IMR-90 (cell line): ENCODE measurements around the gene ACTC1. TPM values are rescaled to one million over a fixed set of nuclear protein-coding genes. Genes with fewer than 3 reads are reported as not detected.

Source experiments
- ATAC-seq: fragments of 200-7000 bp; cut with Tn5 transposase; 2 replicates; pipeline ENCODE4 v1.9.1; 2020; ENCODE audit warnings: low read depth, mild to moderate bottlenecking, moderate library complexity
- BruUV-seq: library from RNA; stranded (reverse); fragments of 400-500 nt; replicated peaks from 2 replicates; lab custom pipeline; 2021; lab: Mats Ljungman, UMichigan
- CTCF ChIA-PET: fragments of 300-600 bp; formaldehyde crosslinking; extraction: SDS; loops from one replicate; lab custom pipeline; 2021; ENCODE audit warnings: antibody characterized with exemption; lab: Yijun Ruan, JAX
- POLR2A ChIA-PET: fragments of 300-600 bp; sonication (Branson Sonifier 250); formaldehyde crosslinking; loops from one replicate; lab custom pipeline; 2022; ENCODE audit warnings: antibody characterized with exemption; ENCODE audit not compliant: unreplicated experiment; lab: Charles Lee
- DNase-seq: peaks from one replicate; pipeline ENCODE4 v3.0.0; 2013
- H2AFZ ChIP-seq: replicated peaks from 2 replicates; pipeline ENCODE3; 2013; ENCODE audit warnings: low read length, mild to moderate bottlenecking; ENCODE audit not compliant: poor library complexity
- H2AK5ac ChIP-seq: 2 replicates; pipeline ENCODE4 v1.6.1; 2013; ENCODE audit warnings: low read depth, low read length, inconsistent platforms
- H2AK9ac ChIP-seq: replicated peaks from 2 replicates; pipeline ENCODE3; 2013; ENCODE audit warnings: mild to moderate bottlenecking, low read depth, low read length, moderate library complexity; ENCODE audit not compliant: poor library complexity
- H2BK120ac ChIP-seq: 2 replicates; pipeline ENCODE4 v1.6.1; 2013; ENCODE audit warnings: low read depth, low read length, inconsistent platforms
- H2BK15ac ChIP-seq: 3 replicates; pipeline ENCODE4 v1.6.1; 2013; ENCODE audit warnings: low read depth, low read length, inconsistent platforms
- H2BK20ac ChIP-seq: 2 replicates; pipeline ENCODE4 v1.6.1; 2013; ENCODE audit warnings: low read depth, mild to moderate bottlenecking, inconsistent platforms, low read length, moderate library complexity
- H2BK5ac ChIP-seq: 2 replicates; pipeline ENCODE4 v1.6.1; 2013; ENCODE audit warnings: mild to moderate bottlenecking, low read depth, low read length, inconsistent platforms; ENCODE audit not compliant: poor library complexity, severe bottlenecking
- H3K14ac ChIP-seq: replicated peaks from 2 replicates; pipeline ENCODE4 v1.6.1; 2013; ENCODE audit warnings: low read depth, low read length, inconsistent platforms
- H3K18ac ChIP-seq: 2 replicates; pipeline ENCODE4 v1.6.1; 2013; ENCODE audit warnings: low read depth, low read length, control low read depth
- H3K23ac ChIP-seq: 2 replicates; pipeline ENCODE4 v1.6.1; 2013; ENCODE audit warnings: low read depth, low read length, inconsistent platforms
- H3K27ac ChIP-seq: 2 replicates; pipeline ENCODE4 v1.5.1; 2013; ENCODE audit warnings: mild to moderate bottlenecking, control low read depth, low read length; ENCODE audit not compliant: insufficient read depth
- H3K27me3 ChIP-seq: 2 replicates; pipeline ENCODE4 v1.6.1; 2013; ENCODE audit warnings: low read length; ENCODE audit not compliant: control insufficient read depth, insufficient read depth
- H3K36me3 ChIP-seq: 2 replicates; pipeline ENCODE4 v1.6.1; 2013; ENCODE audit warnings: low read length, mixed read lengths; ENCODE audit not compliant: control insufficient read depth, insufficient read depth
- H3K4ac ChIP-seq: 2 replicates; pipeline ENCODE4 v1.6.1; 2013; ENCODE audit warnings: low read depth, low read length, inconsistent platforms
- H3K4me1 ChIP-seq: 2 replicates; pipeline ENCODE4 v1.6.1; 2013; ENCODE audit warnings: low read length, mixed read lengths; ENCODE audit not compliant: control insufficient read depth, insufficient read depth
- H3K4me2 ChIP-seq: 2 replicates; pipeline ENCODE4 v1.6.1; 2013; ENCODE audit warnings: low read depth, mild to moderate bottlenecking, control low read depth, low read length, moderate library complexity
- H3K4me3 ChIP-seq: 2 replicates; pipeline ENCODE4 v1.5.1; 2013; ENCODE audit warnings: low read depth, mild to moderate bottlenecking, control low read depth, low read length, moderate library complexity; ENCODE audit not compliant: insufficient read depth
- H3K56ac ChIP-seq: 2 replicates; pipeline ENCODE4 v1.6.1; 2013; ENCODE audit warnings: low read length, inconsistent platforms; ENCODE audit not compliant: insufficient read depth; ENCODE audit errors: extremely low read depth
- H3K79me1 ChIP-seq, 2 experiments: 2 replicates each; pipeline ENCODE4 v1.6.1; 2013; ENCODE audit warnings: low read length in 2 of 2, inconsistent platforms in 1 of 2, low read depth in 1 of 2
- H3K9ac ChIP-seq: 2 replicates; pipeline ENCODE4 v1.6.1; 2013; ENCODE audit warnings: low read depth, low read length, control low read depth
- H3K9me1 ChIP-seq: 2 replicates; pipeline ENCODE4 v1.6.1; 2013; ENCODE audit warnings: low read length, inconsistent platforms; ENCODE audit not compliant: insufficient read depth
- H3K9me3 ChIP-seq: 2 replicates; pipeline ENCODE4 v1.6.1; 2013; ENCODE audit warnings: low read length; ENCODE audit not compliant: control insufficient read depth, insufficient read depth
- H4K20me1 ChIP-seq: 2 replicates; pipeline ENCODE4 v1.6.1; 2013; ENCODE audit warnings: low read length, inconsistent platforms; ENCODE audit not compliant: insufficient read depth
- H4K5ac ChIP-seq: 2 replicates; pipeline ENCODE4 v1.6.1; 2013; ENCODE audit warnings: mild to moderate bottlenecking, low read depth, low read length, control low read depth
- H4K8ac ChIP-seq, 2 experiments: 2 replicates each; pipeline ENCODE4 v1.6.1; 2013; ENCODE audit warnings: low read depth in 2 of 2, low read length in 2 of 2, control low read depth in 1 of 2, inconsistent platforms in 1 of 2
- H4K91ac ChIP-seq: 2 replicates; pipeline ENCODE4 v1.6.1; 2013; ENCODE audit warnings: low read depth, low read length, inconsistent platforms; ENCODE audit not compliant: insufficient read depth
- BHLHE40 ChIP-seq: fragments of 150-350 bp; IDR thresholded peaks from 2 replicates; pipeline ENCODE4 v1.6.1; 2016; ENCODE audit warnings: mild to moderate bottlenecking, low read depth, low read length
- CEBPB ChIP-seq: IDR thresholded peaks from 2 replicates; pipeline ENCODE4 v1.6.1; 2012; ENCODE audit warnings: low read depth, low read length, improper control_type of control experiment
- CHD1 ChIP-seq: IDR thresholded peaks from 2 replicates; pipeline ENCODE4 v1.6.1; 2012; ENCODE audit warnings: low read depth, low read length, improper control_type of control experiment
- FOS ChIP-seq: fragments of 150-350 bp; IDR thresholded peaks from 2 replicates; pipeline ENCODE4 v1.6.1; 2016; ENCODE audit warnings: low read depth, low read length
- MAFK ChIP-seq: IDR thresholded peaks from 2 replicates; pipeline ENCODE4 v1.6.1; 2012; ENCODE audit warnings: low read depth, low read length, improper control_type of control experiment
- MAZ ChIP-seq: IDR thresholded peaks from 2 replicates; pipeline ENCODE4 v1.6.1; 2012; ENCODE audit warnings: low read depth, mild to moderate bottlenecking, low read length, improper control_type of control experiment, moderate library complexity, borderline replicate concordance
- MXI1 ChIP-seq: IDR thresholded peaks from 2 replicates; pipeline ENCODE4 v1.6.1; 2012; ENCODE audit warnings: low read depth, mild to moderate bottlenecking, low read length, moderate library complexity, borderline replicate concordance
- NFE2L2 ChIP-seq: fragments of 150-350 bp; IDR thresholded peaks from 2 replicates; pipeline ENCODE4 v1.6.1; 2016; ENCODE audit warnings: low read depth, mild to moderate bottlenecking, low read length
- POLR2A ChIP-seq: IDR thresholded peaks from 2 replicates; pipeline ENCODE4 v1.6.1; 2012; ENCODE audit warnings: mild to moderate bottlenecking, low read depth, low read length
- RAD21 ChIP-seq: IDR thresholded peaks from 2 replicates; pipeline ENCODE4 v1.6.1; 2012; ENCODE audit warnings: low read length, improper control_type of control experiment
- RCOR1 ChIP-seq: IDR thresholded peaks from 2 replicates; pipeline ENCODE4 v1.6.1; 2012; ENCODE audit warnings: mild to moderate bottlenecking, low read length, improper control_type of control experiment; ENCODE audit not compliant: insufficient replicate concordance
- RFX5 ChIP-seq: IDR thresholded peaks from 2 replicates; pipeline ENCODE4 v1.8.0; 2012; ENCODE audit warnings: low read depth, mild to moderate bottlenecking, low read length, moderate library complexity
- SMC3 ChIP-seq: fragments of 150-350 bp; IDR thresholded peaks from 2 replicates; pipeline ENCODE4 v1.6.1; 2016; ENCODE audit warnings: low read depth, mild to moderate bottlenecking, antibody characterized with exemption, low read length, moderate library complexity
- WGBS, 2 experiments: methylation state at CpG; one replicate each; pipeline versions ENCODE4 v1.1.5 to v1.1.7; 2013; ENCODE audit warnings: missing lambda C conversion rate in 2 of 2; ENCODE audit not compliant: insufficient read length in 1 of 2; ENCODE audit errors: extremely low coverage in 2 of 2; 5-methylcytosine and 5-hydroxymethylcytosine counted together
- dilution Hi-C: fragments of 300-500 bp; cut with HindIII; formaldehyde crosslinking; loops from one replicate; pipeline ENCODE4 v1.14.3; 2018; ENCODE audit warnings: low sequenced_read_pairs; ENCODE audit not compliant: unreplicated experiment
- in situ Hi-C: fragments of 300-500 bp; cut with MboI; formaldehyde crosslinking; loops from 3 replicates; pipeline ENCODE4 v1.14.3; 2019; ENCODE audit warnings: low sequenced_read_pairs, inconsistent platforms, mixed read lengths
- intact Hi-C: fragments of 100-400 bp; cut with micrococcal nuclease; formaldehyde crosslinking; loops from 2 replicates; pipeline ENCODE4 v1.10.0; 2022
- polyA plus RNA-seq, 3 experiments: library from polyadenylated mRNA; depleted of rRNA; stranded (reverse); fragments of >200 nt; gene quantifications; 2 replicates each; pipeline ENCODE4 v1.2.3, GENCODE V29; 2012; ENCODE audit warnings: low replicate concordance in 1 of 3
- total RNA-seq: library from RNA; depleted of rRNA; stranded (reverse); fragments of >200 nt; gene quantifications from 2 replicates; pipeline ENCODE4 v1.2.3, GENCODE V29; 2012
- TF ChIP-seq, protein P1 (sequence below): conservative IDR thresholded peaks from 2 replicates; pipeline ENCODE4 v1.5.1; 2012; ENCODE audit warnings: mild to moderate bottlenecking, low read depth, low read length, improper control_type of control experiment
- TF ChIP-seq, protein P2 (sequence below): fragments of 150-350 bp; IDR thresholded peaks from 2 replicates; pipeline ENCODE4 v1.6.1; 2016; ENCODE audit warnings: low read depth, mild to moderate bottlenecking, low read length, moderate library complexity, borderline replicate concordance
- TF ChIP-seq, protein P3 (sequence below): fragments of 150-350 bp; IDR thresholded peaks from 2 replicates; pipeline ENCODE4 v1.6.1; 2017; ENCODE audit warnings: mild to moderate bottlenecking, antibody characterized with exemption, low read length, low read depth

Gene ACTC1
- total and polyA plus RNA-seq, 2 of the 4 experiments (the other 2 are of a cell fraction): 1.1 to 2.8 TPM

DNA sequence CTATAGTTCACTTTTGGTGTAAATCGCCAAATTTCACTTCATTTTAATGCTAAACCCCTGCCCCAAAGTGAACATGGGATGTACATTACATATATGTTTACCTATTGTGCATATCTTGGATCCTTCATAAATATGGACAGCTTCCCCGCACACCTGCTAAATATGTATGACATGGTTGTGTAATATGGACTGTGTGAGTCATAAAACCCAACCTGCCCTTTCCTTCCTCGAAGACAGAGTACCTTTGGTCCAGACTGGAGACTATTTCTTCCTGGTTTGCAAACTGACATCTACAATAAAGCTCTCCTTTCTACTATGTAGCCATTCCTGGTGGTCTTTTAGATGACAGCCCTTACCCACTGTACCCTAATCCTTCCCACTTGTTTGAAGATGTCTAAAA, 12.4 kb downstream of the ACTC1 start:
- Histone ChIP-seq H3K23ac (no peak overlapping the region), H3K4me3 (no peak overlapping the region), H3K18ac (no peak overlapping the region), H4K91ac (no peak overlapping the region), H3K79me1 (no peaks in the 10 kb centered on the region), H3K4me1 (no peaks in the 10 kb centered on the region), H2BK5ac (no peak overlapping the region), H3K27ac (no peak overlapping the region), H3K9ac (no peak overlapping the region), H2AK9ac (no peak overlapping the region), H3K36me3 (no peaks in the 10 kb centered on the region), H3K4me2 (no peak overlapping the region), H3K4ac (no peak overlapping the region), H2BK120ac (no peak overlapping the region), H2AK5ac (no peak overlapping the region), H4K8ac (no peak overlapping the region), H4K20me1 (no peaks in the 10 kb centered on the region), H3K9me1 (no peaks in the 10 kb centered on the region), H3K56ac (no peak overlapping the region), H4K5ac (no peak overlapping the region), H3K27me3 (peaks cover 15% of the 10 kb centered on the region), H2BK15ac (no peak overlapping the region), H2AFZ (no peak overlapping the region), H3K9me3 (no peaks in the 10 kb centered on the region; the same call in 1 of the 2 replicates), H3K14ac (no peak overlapping the region), H2BK20ac (no peak overlapping the region)
- no CpG with 5 or more reads among the region's 3 CpGs for WGBS, 2 experiments
- BruUV-seq: no TSS peak
- TF ChIP-seq MAFK (no peak), RAD21 (no peak), SMC3 (no peak), MXI1 (no peak), FOS (no peak), NFE2L2 (no peak), CEBPB (no peak), RCOR1 (no peak), BHLHE40 (no peak), POLR2A (no peak), RFX5 (no peak), MAZ (no peak), CHD1 (no peak)
- TF ChIP-seq, protein P1, sequence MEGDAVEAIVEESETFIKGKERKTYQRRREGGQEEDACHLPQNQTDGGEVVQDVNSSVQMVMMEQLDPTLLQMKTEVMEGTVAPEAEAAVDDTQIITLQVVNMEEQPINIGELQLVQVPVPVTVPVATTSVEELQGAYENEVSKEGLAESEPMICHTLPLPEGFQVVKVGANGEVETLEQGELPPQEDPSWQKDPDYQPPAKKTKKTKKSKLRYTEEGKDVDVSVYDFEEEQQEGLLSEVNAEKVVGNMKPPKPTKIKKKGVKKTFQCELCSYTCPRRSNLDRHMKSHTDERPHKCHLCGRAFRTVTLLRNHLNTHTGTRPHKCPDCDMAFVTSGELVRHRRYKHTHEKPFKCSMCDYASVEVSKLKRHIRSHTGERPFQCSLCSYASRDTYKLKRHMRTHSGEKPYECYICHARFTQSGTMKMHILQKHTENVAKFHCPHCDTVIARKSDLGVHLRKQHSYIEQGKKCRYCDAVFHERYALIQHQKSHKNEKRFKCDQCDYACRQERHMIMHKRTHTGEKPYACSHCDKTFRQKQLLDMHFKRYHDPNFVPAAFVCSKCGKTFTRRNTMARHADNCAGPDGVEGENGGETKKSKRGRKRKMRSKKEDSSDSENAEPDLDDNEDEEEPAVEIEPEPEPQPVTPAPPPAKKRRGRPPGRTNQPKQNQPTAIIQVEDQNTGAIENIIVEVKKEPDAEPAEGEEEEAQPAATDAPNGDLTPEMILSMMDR: no peak
- TF ChIP-seq, protein P2, sequence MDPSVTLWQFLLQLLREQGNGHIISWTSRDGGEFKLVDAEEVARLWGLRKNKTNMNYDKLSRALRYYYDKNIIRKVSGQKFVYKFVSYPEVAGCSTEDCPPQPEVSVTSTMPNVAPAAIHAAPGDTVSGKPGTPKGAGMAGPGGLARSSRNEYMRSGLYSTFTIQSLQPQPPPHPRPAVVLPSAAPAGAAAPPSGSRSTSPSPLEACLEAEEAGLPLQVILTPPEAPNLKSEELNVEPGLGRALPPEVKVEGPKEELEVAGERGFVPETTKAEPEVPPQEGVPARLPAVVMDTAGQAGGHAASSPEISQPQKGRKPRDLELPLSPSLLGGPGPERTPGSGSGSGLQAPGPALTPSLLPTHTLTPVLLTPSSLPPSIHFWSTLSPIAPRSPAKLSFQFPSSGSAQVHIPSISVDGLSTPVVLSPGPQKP: no peak
- TF ChIP-seq, protein P3, sequence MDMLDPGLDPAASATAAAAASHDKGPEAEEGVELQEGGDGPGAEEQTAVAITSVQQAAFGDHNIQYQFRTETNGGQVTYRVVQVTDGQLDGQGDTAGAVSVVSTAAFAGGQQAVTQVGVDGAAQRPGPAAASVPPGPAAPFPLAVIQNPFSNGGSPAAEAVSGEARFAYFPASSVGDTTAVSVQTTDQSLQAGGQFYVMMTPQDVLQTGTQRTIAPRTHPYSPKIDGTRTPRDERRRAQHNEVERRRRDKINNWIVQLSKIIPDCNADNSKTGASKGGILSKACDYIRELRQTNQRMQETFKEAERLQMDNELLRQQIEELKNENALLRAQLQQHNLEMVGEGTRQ: no peak
- DNase-seq (no peak), ATAC-seq (no peak)
- in situ Hi-C loops (no loop called here), intact Hi-C loops (loop anchor here (5.0 kb wide), 1 partner anchor 36 kb away; no protein-coding TSS in a partner anchor), dilution Hi-C loops (no loop called here)
- ChIA-PET POLR2A (no interaction called here), CTCF (interaction anchor here (1.4 kb wide), 1 partner anchor 11 kb away, joined by 3 read pairs; no protein-coding TSS in a partner anchor)
